ENCODE measurements around the gene SMPDL3A. TPM values are rescaled to one million over a fixed set of nuclear protein-coding genes. Genes with fewer than 3 reads are reported as not detected.
A peak's percentile ranks its signal among the peaks of the same experiment; 100 is the strongest.
"Not testable (repeated sequence)": the region's sequence is repeated elsewhere in the genome, so short reads cannot be mapped to it uniquely, and the experiment has no call there.

The SMPDL3A gene
- 10 to 100 TPM in 8 of 10 donors, 1 to 10 TPM in 2; 9.5 to 26.7 (median 13.1) TPM for polyA plus RNA-seq (ENCODE audit: insufficient read length in 10 of 10)
- long read RNA-seq, donor 1, result 0 reads
- long read RNA-seq, donor 2, partial matches to known transcripts, result 0 of 1 reads
- long read RNA-seq, donor 2, other reads (novel, unspliced or antisense), result 0 of 1 reads
- long read RNA-seq, donor 3, result 0 reads
- long read RNA-seq, donor 4, partial matches to known transcripts, result 0 of 1 reads
- long read RNA-seq, donor 4, other reads (novel, unspliced or antisense), result 0 of 1 reads
- long read RNA-seq, donor 5, partial matches to known transcripts, result 0 of 1 reads
- long read RNA-seq, donor 5, other reads (novel, unspliced or antisense), result 0 of 1 reads
- long read RNA-seq, donor 6, partial matches to known transcripts, result 0 of 3 reads
- long read RNA-seq, donor 6, other reads (novel, unspliced or antisense), result 0 of 3 reads
- long read RNA-seq, donor 7, partial matches to known transcripts, result 17 of 19 reads
- long read RNA-seq, donor 7, other reads (novel, unspliced or antisense), result 0 of 19 reads
- long read RNA-seq, donor 8, partial matches to known transcripts, result 27 of 29 reads
- long read RNA-seq, donor 8, other reads (novel, unspliced or antisense), result 0 of 29 reads
- long read RNA-seq, donor 9, result 0 reads

GRCh38 chr6:122789182-122790027 lies at the start of gene SMPDL3A:
Gene SMPDL3A, plus strand, starts transcription at chr6:122789258. Its CDS starts 89 bp downstream, at chr6:122789347.
- peak; percentile 78 to 93 (median 83) for DNase-seq

DNA sequence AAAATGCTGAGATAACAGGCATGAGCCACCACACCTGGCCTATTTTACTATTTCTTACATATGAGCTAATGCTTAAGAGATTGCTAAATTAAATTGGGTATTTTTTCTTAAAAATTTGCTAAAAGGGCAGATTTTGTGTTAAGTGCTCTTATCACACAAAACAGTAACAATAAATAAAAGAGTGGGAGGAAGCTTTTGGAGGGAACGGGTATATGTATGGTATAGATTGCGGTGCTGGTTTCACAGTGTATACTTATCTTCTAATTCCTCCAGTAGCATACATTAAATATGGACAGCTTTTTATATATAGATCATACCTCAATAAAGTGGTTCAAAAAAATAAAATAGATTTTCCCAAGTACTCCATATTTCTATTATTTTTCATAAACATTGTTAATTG lies 49.0 kb upstream of the SMPDL3A start:
- DNase-seq, result no peak

DNA sequence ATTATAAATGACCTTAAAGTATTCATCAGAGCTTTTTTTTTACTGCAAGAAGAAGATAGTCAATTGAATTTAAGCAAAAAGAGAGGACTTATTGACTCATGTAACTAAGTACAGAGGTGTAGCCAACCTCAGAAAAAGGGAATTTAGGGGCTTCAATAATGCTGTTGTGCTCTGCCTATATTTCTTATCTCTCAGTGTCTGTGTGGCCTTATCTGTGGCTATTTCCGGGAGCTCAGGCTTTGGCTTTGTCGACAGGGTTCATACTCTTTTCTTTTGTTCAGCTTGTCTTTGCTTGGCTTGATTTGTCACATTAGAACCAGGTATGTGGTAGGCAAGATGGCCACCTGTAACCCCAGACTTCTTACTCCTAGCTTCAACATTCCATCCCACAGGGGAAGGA lies 48.1 kb upstream of the SMPDL3A start:
- DNase-seq, result no peak

DNA sequence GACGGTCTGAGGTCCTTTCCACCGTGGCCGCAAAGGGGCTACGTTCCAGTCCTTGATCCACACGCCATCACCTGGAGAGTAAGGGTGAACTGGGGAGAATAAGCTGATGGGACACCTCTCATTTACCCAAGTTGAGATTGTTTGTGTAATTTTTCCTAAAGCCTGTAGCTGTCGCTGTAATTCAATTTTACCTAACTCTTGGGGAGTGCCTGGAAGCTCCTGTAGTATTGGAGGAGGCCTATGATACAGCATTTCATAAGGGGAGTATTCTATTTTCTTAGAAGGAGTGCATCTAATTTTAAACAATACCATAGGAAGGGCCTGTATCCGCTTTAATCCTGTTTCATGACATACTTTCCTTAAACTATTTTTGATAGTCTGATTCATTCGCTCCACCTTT lies 44.8 kb upstream of the SMPDL3A start:
- DNase-seq, result not testable (repeated sequence)

DNA sequence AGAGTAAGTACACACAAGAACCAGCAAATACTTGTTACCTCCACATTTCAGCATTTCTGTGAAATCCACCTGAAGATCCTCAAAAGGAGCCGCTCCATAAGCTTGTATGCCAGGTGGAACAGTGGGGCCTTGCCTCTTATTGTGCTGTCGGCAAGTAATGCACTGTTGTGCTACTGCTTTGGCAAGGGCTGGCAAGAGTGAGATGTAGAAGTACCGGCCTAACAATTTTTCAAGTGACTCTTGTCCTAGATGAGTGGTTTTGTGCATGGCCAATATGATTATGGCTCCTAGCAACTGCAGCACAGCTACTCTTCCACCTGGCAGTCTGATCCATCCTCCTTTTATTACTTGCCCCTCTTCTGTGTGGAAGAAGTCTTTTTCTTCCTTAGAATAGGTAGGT lies 44.2 kb upstream of the SMPDL3A start:
- not testable (repeated sequence) for DNase-seq

DNA sequence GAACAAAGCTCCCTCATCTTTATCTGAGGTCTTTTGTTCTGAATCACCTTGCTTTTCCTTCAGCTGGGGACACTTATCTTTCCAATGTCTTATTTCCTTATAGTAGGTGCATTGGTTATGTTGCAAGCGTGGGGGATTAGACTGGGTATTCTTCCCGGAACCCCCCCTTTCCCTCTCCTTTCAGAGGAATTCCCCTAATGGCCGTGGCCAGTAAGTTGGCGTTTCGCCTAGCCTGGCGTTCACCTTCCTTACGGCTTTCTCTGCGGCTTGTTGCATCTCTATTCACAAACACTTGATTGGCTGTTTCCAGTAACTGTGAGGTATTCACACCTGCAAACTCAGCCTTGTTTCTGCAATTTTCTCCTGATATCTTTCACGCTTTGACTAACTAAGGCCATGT lies 42.4 kb upstream of the SMPDL3A start:
- no peak for DNase-seq

DNA sequence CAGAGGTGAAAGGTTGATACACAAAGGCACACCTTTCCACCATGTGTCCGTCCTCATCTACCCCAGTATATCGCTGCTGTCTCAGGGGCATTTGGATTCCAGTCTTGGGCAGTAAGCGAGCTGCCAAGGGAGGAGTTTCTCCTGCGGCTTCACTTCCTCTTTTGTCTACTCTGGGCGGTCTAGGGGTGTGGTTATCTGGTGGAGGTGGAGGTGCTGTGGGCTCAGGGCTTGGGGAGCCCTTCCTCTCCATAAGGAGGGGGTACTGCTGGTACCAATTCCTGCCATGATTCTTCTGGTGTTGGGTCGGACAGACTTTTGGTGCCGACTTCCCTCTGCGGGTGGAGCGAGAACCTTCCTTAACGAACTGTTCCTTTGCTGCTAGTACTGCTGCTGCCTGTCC lies 41.5 kb upstream of the SMPDL3A start:
- DNase-seq, result no peak

GRCh38 chr6:122748945-122749344 lies 40.1 kb upstream of the SMPDL3A start:
- DNase-seq, result not testable (repeated sequence)

DNA sequence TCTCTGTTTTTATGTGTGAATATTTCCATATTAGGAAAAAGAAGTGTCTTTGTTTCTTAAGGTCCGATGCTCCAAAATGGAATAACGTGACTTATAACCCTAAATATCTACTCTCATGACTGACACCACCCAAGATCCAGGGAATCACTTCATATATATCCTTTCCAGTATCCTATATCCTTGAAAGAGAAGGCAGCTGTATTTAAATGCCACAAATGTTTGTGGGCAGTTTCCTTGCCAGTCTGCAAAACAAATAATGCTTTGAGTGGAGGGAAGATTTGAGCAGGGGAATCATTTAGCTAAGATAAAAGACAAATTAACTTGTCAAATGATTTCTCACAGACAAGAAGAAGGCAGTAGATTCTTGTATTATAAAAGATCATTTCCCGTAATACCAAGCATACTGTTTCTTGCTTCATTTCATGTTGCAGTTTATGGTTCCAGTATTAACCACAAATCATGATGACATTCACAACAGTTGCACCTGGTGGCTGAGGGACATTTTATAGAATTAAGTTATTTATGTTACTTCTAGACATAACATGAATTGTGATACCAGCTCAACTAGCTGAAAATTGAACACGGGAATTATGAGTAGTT lies 39.5 kb upstream of the SMPDL3A start:
- DNase-seq, result no peak

DNA sequence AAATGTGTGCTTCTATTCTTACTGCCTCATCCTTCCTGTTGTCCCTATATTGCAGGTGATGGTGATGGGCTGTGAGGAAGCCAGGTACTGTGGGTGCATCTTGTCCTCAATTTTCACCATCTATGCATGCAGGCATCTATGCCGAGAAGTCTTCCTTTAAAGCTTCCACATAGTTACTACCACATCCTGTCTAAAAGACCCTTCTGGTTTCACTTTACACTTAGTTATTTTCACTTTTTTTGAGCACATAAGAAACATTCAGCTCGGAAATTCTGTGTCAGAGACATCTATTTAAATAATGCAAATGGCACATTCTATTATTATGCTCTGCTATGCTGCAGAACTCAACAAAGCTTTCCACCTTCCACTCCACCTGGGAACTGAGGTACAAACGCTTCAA lies 37.7 kb upstream of the SMPDL3A start:
- no peak for DNase-seq

DNA sequence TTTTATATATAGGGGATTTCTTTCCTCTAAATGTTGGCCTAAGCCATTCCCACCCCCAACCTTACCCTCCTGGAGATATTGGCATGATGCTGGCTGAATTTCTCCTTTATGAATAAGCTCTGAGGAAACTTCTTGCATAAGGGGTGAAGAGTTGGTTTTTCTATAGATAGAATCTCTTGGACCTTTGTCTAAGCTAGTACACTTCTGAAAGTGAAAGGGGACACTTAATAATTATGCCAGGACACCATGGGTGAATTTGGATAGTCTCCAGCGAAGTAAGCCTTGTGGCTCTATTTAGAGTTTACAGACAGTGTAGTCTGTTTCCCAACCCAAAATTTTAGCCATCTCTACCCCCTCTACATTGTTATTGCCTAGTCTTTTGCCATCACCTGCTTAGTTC lies 36.6 kb upstream of the SMPDL3A start:
- DNase-seq, result no peak

DNA sequence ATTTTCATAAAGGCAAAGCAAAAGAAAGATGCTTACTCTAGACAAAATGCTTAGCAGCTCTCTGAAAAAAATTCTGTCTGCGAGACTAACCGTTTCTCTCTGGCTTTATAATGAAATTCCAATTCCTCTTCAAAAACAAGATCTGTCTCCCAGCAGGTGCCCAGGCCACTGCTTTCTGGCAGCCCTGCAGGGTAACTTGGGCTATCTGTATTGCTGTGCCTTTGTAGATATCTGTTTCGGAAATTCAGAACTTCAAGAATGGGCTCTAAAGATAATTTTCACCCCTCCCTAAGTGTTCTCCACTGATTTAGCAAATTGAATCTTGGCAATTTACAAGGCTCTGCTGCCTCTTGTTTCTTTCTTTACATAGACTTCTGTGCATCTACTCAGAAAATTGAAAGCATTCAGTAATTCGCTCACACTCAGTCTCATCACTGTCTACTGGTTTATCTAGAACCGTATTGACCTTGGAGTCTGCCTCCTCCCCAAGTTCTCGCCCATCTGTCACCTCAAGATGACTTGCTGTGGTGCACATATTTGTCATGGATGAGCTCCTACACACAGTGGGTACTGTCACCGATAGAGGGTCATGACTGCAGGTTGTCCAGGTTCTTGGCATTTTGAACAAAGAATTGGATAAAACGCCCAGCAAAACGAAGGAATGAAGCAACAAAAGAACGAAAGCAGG lies 35.9 kb upstream of the SMPDL3A start:
- DNase-seq, result no peak

DNA sequence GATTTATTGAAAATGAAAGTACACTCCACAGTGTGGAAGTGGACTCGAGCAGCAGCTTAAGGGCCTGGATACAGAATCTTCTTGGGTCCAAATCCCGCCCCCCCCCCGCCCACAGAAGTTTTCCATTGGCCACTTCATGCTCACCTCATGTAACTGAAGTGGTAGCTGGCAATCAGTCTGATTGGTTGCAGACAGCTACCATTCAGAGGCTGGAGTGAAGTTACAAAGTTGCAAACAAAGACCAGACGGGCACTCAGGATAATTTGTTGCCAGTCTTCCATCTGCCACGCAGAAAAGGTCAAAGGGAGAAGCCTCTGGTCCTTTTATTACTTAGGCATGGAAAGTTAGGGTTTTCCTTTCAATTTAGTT lies 35.4 kb upstream of the SMPDL3A start:
- DNase-seq, result no peak

DNA sequence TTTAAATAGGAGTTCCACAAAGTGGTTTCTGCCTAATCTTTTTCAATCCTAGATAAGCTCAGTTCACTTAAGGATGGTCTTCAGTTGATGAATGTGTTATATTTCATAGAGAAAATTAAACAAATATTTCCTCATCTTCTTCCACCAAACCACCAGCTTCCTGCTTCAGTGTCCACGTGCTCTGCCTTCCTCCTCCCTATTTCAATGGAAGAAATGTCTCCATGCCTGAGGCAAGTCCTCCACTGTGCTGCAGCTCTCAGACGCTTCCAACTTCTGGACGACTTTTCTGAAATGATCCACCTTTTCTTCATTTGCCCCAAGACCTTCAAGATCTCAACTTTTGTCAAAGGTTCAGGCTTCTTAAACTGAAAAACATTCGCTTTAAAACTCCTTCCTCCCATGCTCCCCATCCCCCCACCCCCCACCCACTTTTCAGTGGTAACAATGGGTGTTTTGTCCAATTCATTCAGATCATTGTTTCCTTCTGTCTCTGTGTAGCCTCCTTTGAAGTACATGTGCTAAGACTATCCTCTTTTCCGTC lies 34.8 kb upstream of the SMPDL3A start:
- no peak for DNase-seq

DNA sequence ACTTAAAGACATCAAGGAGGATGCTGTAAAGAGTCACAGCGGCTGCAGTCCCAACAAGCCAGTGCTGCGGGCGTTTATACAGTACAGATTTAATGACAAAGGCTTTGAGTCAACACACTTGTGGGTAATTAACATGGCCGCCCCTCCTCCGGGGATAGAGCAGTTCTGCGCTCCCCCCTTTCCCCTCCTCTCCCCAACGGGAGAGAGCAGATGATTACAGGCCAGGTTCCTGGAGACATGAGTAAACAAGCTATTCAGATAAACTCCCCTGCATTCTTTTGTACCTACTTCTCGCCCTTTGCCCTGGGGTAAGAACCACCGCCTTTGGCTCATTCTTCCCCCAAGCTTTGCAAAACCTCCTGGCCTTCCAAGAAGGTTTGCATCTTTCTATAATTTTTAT lies 33.2 kb upstream of the SMPDL3A start:
- DNase-seq, result no peak

DNA sequence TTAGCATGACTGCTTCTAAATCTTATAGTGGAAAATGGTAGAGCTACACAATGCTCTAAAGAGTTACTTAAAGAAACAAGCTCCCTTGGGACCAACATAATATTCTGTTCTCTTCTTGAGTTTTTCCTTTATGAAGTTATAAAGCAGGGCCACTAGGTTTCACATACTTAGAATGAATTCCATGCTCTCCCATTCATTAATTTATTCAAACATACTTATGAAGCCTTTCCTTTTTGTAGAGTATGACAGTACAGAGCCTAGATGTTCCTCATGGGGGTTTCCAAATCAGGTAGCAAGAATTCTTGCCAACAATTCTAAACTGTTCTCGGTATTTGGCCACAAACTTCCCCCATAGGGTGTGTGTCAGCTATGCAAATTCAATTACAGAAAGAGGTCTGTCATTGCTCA lies 30.1 kb upstream of the SMPDL3A start:
- no peak for DNase-seq

- DNase-seq, result no peak
These were observed 28.7 kb upstream of the SMPDL3A start for GRCh38 chr6:122760330-122760729.

- no peak for DNase-seq
These were observed 22.8 kb upstream of the SMPDL3A start for GRCh38 chr6:122766256-122766655.

DNA sequence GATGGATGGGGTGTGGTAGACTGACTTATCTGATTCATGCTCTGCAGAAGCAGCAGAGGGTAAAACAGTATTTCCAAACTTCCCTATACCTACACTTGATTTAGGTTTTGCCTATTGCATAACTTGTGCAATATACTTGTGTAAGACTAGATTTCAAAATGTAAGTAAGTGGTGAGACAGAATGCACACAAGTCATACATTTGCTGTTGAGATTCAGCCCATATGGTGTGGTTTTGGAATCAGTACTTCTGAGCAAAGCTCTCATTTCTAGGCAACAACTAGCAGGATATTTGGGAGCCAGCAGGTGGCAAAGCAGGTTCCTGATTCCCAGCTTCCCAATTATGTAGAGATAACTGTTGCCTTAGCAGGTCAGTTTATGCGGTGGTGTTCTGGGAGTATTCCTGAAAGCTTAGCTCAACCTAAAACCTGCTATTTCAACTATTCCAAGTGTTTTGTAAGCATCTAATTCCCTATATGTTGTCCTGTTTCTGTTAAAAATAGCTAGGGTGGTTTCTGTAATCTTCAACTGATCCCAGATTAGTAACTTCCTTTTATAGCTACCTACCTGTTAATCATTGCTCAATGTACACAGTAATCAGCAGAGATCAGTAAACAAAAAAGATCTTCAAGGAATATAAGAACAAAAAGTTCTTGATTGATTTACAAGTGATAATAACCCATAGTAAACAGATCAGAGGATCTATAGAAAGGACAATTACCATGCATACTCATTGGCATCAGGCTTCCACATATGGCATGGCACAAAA lies 18.0 kb upstream of the SMPDL3A start:
- no peak for DNase-seq

- no peak for DNase-seq
These were observed 16.2 kb upstream of the SMPDL3A start for GRCh38 chr6:122772724-122773415.
